ENCODE data around the gene EML6.

GRCh38 chr2:54986264-54986663, 262.8 kb downstream of the EML6 start:
- TF ChIP-seq CTCF (IDR thresholded peaks at IDR 0.05) (no peak), POLR2A (IDR thresholded peaks at IDR 0.05) (no peak)
